ENCODE data around the gene PPFIA4.

GRCh38 chr1:203040513-203041275 lies 14.4 kb downstream of the PPFIA4 start:
- no peak for TF ChIP-seq POLR2A (IDR thresholded peaks at IDR 0.05; ENCODE audit: low read depth, low read length)
- TF ChIP-seq CTCF (IDR thresholded peaks at IDR 0.05; ENCODE audit: extremely low read depth in 1 of 2, insufficient read depth in 1 of 2, low read depth in 1 of 2, low read length in 2 of 2) = no peak
- no peak for TF ChIP-seq EZH2 (IDR thresholded peaks at IDR 0.05; ENCODE audit: borderline replicate concordance, low read depth, low read length, severe bottlenecking)
- no peak for TF ChIP-seq JUN (IDR thresholded peaks at IDR 0.05; ENCODE audit: borderline replicate concordance, insufficient read depth, insufficient read length, low read depth)
- no peak for TF ChIP-seq MYC (IDR thresholded peaks at IDR 0.05; ENCODE audit: low read depth, low read length)
- no peak for TF ChIP-seq POLR2AphosphoS5 (IDR thresholded peaks at IDR 0.05; ENCODE audit: insufficient read depth, low read depth, low read length)

All from endothelial cell of umbilical vein (primary cell).